ENCODE results near the gene DOCK1.

The DOCK1 gene

GRCh38 chr10:127149501-127150081 is 244.4 kb downstream of the DOCK1 start:
- no peak for DNase-seq

GRCh38 chr10:127150136-127150535 is 244.9 kb downstream of the DOCK1 start:
- no peak for DNase-seq

DNA sequence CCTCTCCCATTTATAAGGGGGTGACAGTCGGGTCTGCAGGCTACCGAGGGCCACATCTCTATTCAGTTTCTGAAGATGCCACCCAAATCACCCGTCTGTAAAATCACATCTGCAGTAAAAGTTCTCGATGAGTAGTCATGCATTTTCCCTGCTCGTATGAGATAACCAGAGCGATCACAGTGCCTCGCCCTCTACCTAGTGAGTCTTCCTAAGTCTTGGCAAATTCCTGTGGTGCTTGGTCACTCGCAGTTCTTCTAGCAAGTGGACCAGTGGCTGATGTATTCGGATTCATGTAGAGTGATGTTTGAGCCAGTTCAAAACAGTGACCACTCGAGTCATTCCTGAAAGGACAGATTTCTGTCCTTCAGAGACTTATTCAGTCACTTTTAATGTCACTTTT is 246.3 kb downstream of the DOCK1 start:
- no peak for DNase-seq

DNA sequence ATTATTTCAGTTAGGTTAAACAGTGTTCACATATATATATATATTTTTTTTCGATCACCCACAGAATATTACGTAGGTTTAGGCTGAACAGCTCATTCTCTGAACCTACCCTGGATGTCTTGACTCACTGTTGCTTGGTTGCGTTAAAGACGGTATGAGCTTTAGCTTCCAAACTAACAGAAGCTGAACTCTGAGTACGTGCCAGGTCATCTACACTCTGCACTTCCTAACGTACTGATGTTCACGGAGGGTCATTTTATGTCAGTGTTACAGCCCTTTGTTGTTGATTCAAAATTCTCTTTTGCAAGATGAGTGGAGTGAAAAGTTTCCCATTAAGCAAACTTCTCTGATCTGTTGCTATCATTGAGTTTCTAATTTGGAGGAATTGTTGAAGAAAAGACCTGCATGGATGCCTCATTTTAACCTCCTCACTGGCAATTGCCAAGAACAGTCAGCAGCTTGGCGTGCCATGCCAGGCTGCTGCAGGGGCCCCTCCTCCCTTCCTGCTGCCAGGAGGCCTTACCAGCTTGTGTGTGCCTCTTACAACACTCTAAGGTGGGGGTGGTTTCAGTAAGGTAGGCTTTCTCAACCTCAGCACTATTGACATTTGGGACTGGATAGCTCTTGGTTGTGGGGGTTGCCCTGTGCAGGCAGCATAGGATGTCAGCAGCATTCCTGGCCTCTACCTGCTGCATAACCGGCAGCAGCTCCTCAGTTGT is 246.9 kb downstream of the DOCK1 start:
- no peak for DNase-seq

- no peak for DNase-seq
Measured at GRCh38 chr10:127153181-127153580, 248.0 kb downstream of the DOCK1 start.

- no peak for DNase-seq
Measured at GRCh38 chr10:127154831-127155620, 249.8 kb downstream of the DOCK1 start.

- no peak for DNase-seq
Measured at GRCh38 chr10:127157089-127157488, 251.9 kb downstream of the DOCK1 start.

GRCh38 chr10:127157506-127158200 is 252.4 kb downstream of the DOCK1 start:
- DNase-seq, result no peak

DNA sequence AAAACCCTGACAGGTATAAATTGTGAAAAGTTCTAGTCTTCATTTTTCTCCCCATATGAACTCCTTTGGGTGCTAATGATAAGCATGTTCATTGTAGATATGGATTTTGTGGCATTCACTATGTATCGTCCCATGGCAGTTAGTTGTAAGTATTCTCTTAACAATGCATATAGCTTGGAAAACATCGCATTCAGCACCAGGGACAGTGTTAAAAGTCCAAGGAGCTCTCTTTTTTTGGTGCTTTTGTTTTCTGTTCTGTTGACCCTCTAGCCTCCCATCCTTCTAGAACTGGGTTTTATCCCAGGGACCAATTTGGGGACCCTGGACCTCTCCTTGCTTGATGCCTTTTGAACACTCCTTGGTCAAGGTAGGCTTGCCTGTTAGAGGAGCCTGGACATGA is 253.4 kb downstream of the DOCK1 start:
- DNase-seq, result no peak

GRCh38 chr10:127159648-127160245 is 254.5 kb downstream of the DOCK1 start:
- no peak for DNase-seq

DNA sequence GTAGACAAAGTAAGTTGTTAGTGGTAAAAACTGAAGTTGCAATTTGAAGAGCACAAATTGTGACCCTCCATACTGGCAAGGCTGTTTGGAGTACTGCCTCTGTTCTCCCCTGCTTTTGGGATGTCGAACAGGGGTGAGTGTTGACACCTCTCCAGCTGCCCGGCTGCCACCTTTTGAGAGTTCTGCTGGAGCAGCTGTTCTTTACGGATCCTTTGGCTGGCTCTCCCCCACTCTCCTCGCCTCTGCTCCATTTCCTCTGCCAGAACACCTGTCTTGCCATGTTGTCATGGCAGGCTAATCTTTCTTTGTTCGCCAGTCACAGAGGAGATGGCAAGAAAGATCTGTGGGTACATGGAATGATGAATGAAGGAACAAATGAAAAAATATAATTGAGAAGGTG is 256.3 kb downstream of the DOCK1 start:
- DNase-seq, result no peak

DNA sequence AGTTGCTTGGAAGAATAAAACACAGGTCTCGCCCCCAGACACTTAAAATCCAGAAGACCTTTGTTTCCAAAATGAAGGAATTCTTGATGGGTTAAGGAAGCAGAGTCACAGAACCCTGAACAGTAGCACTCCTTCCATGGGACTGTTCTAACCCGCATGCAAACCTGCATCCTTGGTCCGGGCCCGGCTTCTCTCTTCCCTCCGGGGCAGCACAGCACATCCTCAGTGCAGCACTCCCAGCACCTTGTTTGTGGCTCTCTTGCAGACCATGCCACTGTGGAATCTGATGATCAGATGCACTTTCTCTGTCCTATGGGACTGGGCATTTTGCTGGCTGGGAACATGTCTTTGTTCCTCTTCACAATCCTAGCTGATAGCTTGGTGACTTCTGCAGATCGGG is 257.6 kb downstream of the DOCK1 start:
- no peak for DNase-seq

- DNase-seq, result no peak
Measured at GRCh38 chr10:127168261-127168660, 263.0 kb downstream of the DOCK1 start.

GRCh38 chr10:127174866-127175265 is 269.6 kb downstream of the DOCK1 start:
- no peak for DNase-seq

- no peak for DNase-seq
Measured at GRCh38 chr10:127175357-127176110, 270.3 kb downstream of the DOCK1 start.

DNA sequence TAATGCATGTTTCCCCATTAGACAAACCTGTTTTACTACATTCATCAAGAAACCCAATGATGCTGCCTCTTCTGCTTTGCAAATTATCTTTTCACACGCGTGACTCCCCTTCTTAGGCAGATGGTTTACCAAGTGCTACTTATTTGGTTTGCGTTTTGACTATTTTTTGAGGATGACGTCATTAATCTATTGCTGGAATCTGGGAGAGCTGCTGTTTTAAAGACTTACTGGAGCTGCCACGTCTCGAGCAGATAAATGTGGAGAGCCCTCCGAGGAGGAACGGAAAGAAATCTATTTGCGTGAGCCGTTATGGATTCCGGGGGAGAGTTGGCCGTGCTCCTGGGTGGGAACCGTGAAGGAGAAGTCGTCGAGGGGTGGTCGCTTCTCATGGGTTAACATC is 271.4 kb downstream of the DOCK1 start:
- DNase-seq, result no peak

DNA sequence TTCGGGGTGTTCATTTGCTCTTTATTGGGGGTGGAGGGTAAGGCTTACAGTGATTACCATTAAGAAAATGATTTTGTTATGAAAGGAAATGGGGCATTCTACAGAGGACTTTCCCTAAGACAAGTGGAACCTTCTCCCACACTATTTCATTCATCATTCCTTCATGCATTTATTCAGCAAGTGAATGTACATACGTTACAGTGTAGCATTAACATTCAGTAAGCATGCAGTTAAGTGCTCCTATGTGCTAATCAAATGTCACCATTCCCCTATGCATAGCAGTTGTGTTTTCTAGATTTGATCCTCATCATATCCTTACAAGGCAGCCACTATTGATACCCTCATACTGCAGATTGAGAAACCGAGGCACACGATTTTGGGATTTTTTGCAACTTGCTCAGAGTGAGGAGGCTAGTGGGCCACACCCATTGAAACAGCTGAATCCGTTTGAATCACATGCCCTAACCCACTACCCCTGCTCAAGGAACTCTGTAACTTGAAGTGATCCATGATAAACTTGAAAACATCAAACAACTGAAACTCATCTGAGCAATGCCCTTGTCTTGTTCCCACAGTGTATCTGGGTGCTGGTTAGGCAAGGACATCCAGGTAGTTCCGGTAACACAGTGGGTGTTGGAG is 274.5 kb downstream of the DOCK1 start:
- DNase-seq, result no peak

- DNase-seq, result no peak
Measured at GRCh38 chr10:127182161-127182560, 276.9 kb downstream of the DOCK1 start.

- DNase-seq, result no peak
Measured at GRCh38 chr10:127184582-127184981, 279.4 kb downstream of the DOCK1 start.

- DNase-seq, result no peak
Measured at GRCh38 chr10:127186813-127187212, 281.6 kb downstream of the DOCK1 start.

GRCh38 chr10:127189226-127189625 is 284.0 kb downstream of the DOCK1 start:
- DNase-seq, result no peak

GRCh38 chr10:127190427-127190826 is 285.2 kb downstream of the DOCK1 start:
- no peak for DNase-seq

Measured in NCI-H774 (cell line).